GM12878 (cell line): ENCODE measurements around the gene KRTAP10-6. TPM values are rescaled to one million over a fixed set of nuclear protein-coding genes. Genes with fewer than 3 reads are reported as not detected.

Source experiments
- ATAC-seq: fragments of 200-7000 bp; cut with Tn5 transposase; 3 replicates; pipeline ENCODE4 v1.9.1; 2020; ENCODE audit warnings: mild to moderate bottlenecking, moderate library complexity
- BruUV-seq: library from RNA; stranded (reverse); fragments of 400-500 nt; replicated peaks from 2 replicates; lab custom pipeline; 2021; lab: Mats Ljungman, UMichigan
- CTCF ChIA-PET: fragments of 300-600 bp; sonication (Branson Sonifier 250); formaldehyde crosslinking; extraction: SDS; loops from one replicate; lab custom pipeline; 2021; ENCODE audit warnings: inconsistent platforms; lab: Yijun Ruan, JAX
- POLR2A ChIA-PET: fragments of 350-600 bp; formaldehyde crosslinking; extraction: SDS; loops from one replicate; lab custom pipeline; 2021; ENCODE audit warnings: inconsistent platforms; lab: Charles Lee
- RAD21 ChIA-PET: fragments of 300-600 bp; sonication (Branson Sonifier 250); formaldehyde crosslinking; loops from one replicate; lab custom pipeline; 2023; ENCODE audit warnings: antibody characterized with exemption; ENCODE audit not compliant: unreplicated experiment; lab: Charles Lee
- SMC1A ChIA-PET: fragments of 300-600 bp; sonication (Branson Sonifier 250); formaldehyde crosslinking; loops from one replicate; lab custom pipeline; 2023; ENCODE audit not compliant: unreplicated experiment, uncharacterized antibody; lab: Charles Lee
- DNase-seq: peaks from one replicate; pipeline ENCODE4 v3.0.0-alpha.2; 2011; ENCODE audit warnings: low read depth, low spot score
- FAIRE-seq: peaks from 3 replicates; lab custom pipeline; 2011; peaks lifted over from hg19 to GRCh38; lab: Jason Lieb, UNC
- H2AFZ ChIP-seq: 2 replicates; pipeline ENCODE4 v1.6.0; 2011; ENCODE audit warnings: low read depth, low read length, control low read depth; ENCODE audit not compliant: control insufficient read depth
- H3K27ac ChIP-seq: 2 replicates; pipeline ENCODE4 v1.5.1; 2011; ENCODE audit warnings: control low read depth; ENCODE audit not compliant: control insufficient read depth, insufficient read depth
- H3K27me3 ChIP-seq, 2 experiments: replicated peaks in 1 of 2; 2 replicates each; pipeline versions ENCODE4 v1.6.0 to v1.6.1; 2011; ENCODE audit warnings: low read length in 1 of 2; ENCODE audit not compliant: control insufficient read depth in 2 of 2, insufficient read depth in 2 of 2
- H3K36me3 ChIP-seq, 2 experiments: 2 replicates each; pipeline ENCODE4 v1.5.1; 2011; ENCODE audit warnings: low read length in 1 of 2; ENCODE audit not compliant: control insufficient read depth in 2 of 2, insufficient read depth in 2 of 2
- H3K4me1 ChIP-seq: 2 replicates; pipeline ENCODE4 v1.6.1; 2011; ENCODE audit warnings: mild to moderate bottlenecking, low read length, moderate library complexity, mixed read lengths; ENCODE audit not compliant: control insufficient read depth, insufficient read depth
- H3K4me2 ChIP-seq: 2 replicates; pipeline ENCODE4 v1.6.0; 2011; ENCODE audit warnings: control low read depth; ENCODE audit not compliant: control insufficient read depth, insufficient read depth
- H3K4me3 ChIP-seq: fragments of 200-600 bp; sonication (generic); 2 replicates; pipeline ENCODE4 v1.5.1; 2016
- H3K79me2 ChIP-seq: 2 replicates; pipeline ENCODE4 v1.6.0; 2011; ENCODE audit warnings: low read length; ENCODE audit not compliant: control insufficient read depth, insufficient read depth
- H3K9ac ChIP-seq: 2 replicates; pipeline ENCODE4 v1.8.0; 2011; ENCODE audit warnings: low read length, control low read depth, mixed read lengths; ENCODE audit not compliant: control insufficient read depth, insufficient read depth
- H3K9me3 ChIP-seq: replicated peaks from 3 replicates; pipeline ENCODE4 v1.5.1; 2011; ENCODE audit warnings: mild to moderate bottlenecking, low read length; ENCODE audit not compliant: control insufficient read depth, insufficient read depth
- H4K20me1 ChIP-seq: 2 replicates; pipeline ENCODE4 v1.6.0; 2011; ENCODE audit not compliant: control insufficient read depth, insufficient read depth
- NFYA ChIP-seq: IDR thresholded peaks from 2 replicates; pipeline ENCODE4 v1.6.1; 2011; ENCODE audit warnings: low read depth, mild to moderate bottlenecking, low read length, improper control_type of control experiment, borderline replicate concordance
- NR2C1 ChIP-seq: fragments of 450-650 bp; IDR thresholded peaks from 2 replicates; pipeline ENCODE4 v1.6.1; 2017; ENCODE audit warnings: antibody characterized with exemption, mild to moderate bottlenecking, moderate library complexity
- NR2F1 ChIP-seq: fragments of 450-650 bp; conservative IDR thresholded peaks from 2 replicates; pipeline ENCODE4 v1.6.1; 2017; ENCODE audit warnings: mild to moderate bottlenecking
- POU2F2 ChIP-seq: IDR thresholded peaks from 3 replicates; pipeline ENCODE4 v1.6.1; 2011; ENCODE audit warnings: low read depth, mild to moderate bottlenecking, low read length, borderline replicate concordance
- SREBF1 ChIP-seq: IDR thresholded peaks from 2 replicates; pipeline ENCODE4 v1.6.1; 2012; ENCODE audit warnings: mild to moderate bottlenecking, low read length
- WGBS: methylation state at CpG from one replicate; pipeline ENCODE4 v1.1.6; 2016; ENCODE audit warnings: low lambda C conversion rate; ENCODE audit not compliant: insufficient replicate concordance, insufficient coverage; ENCODE audit errors: missing lambda C conversion rate; 5-methylcytosine and 5-hydroxymethylcytosine counted together
- in situ Hi-C: fragments of 300-500 bp; cut with MboI; formaldehyde crosslinking; loops from 9 replicates; pipeline ENCODE4 v1.14.3; 2018; ENCODE audit warnings: mixed read lengths
- intact Hi-C: fragments of 100-400 bp; cut with micrococcal nuclease; formaldehyde crosslinking; loops from one replicate; pipeline ENCODE4 v1.14.2; 2022; ENCODE audit not compliant: unreplicated experiment
- polyA plus RNA-seq, 11 experiments: library from polyadenylated mRNA; depleted of rRNA in 4 of 11; unstranded in 6 of 11; stranded (reverse) in 5 of 11; fragments of >200 nt; fragmentation: Nextera tagmentation in 4 of 11; fragmentation: Illumina TruSeq in 1 of 11; extraction: Ambion mirVana in 4 of 11; extraction: Trizol in 1 of 11; gene quantifications; 1 replicate in 1 of 11; 2 replicates in 10 of 11; pipeline versions ENCODE4 v1.2.1 to v1.2.3, GENCODE V29; 2011 to 2016; ENCODE audit warnings: inconsistent platforms in 2 of 11, missing spikeins in 2 of 11, low read depth in 1 of 11
- total RNA-seq, 4 experiments: library from RNA; depleted of rRNA in 3 of 4; stranded (reverse); fragments of >200 nt in 3 of 4; fragmentation: Illumina TruSeq in 1 of 4; extraction: Trizol in 1 of 4; gene quantifications; 2 replicates each; pipeline versions ENCODE4 v1.2.1 to v1.2.3, GENCODE V29; 2013 to 2021
- TF ChIP-seq, protein P1 (sequence below): fragments of 450-650 bp; IDR thresholded peaks from 2 replicates; pipeline ENCODE4 v1.6.1; 2017; ENCODE audit warnings: mild to moderate bottlenecking, moderate library complexity

Gene KRTAP10-6
- total and polyA plus RNA-seq, 10 of the 15 experiments (the other 5 are each of a cell fraction or from before 2014, with no cell fraction given): not detected

DNA sequence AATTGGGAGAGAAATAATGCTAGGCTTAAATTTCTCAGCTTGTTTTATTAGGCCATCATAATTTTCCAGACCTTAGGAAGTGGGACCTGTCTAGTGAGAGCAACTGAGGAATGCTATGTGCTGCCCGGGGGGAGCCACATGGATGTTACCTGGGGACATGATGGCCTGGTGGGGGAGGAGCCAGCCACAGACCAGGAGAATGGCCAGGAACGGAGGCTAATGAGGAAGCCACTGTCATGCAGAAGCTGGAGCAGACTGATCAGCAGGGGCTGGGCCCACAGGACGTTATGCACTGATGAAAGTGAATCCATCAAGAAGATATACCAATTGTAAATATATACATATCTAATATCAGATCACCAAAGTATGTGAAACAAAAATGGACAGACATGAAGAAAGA, 47.7 kb downstream of the KRTAP10-6 start:
- POLR2A ChIA-PET: no interaction called here
- Histone ChIP-seq H3K4me3 (no peak overlapping the region), H3K9me3 (no peaks in the 10 kb centered on the region; the same call in 2 of the 3 replicates), H3K27me3 (no peaks in the 10 kb centered on the region), H3K4me2 (no peak overlapping the region), H3K36me3 (no peaks in the 10 kb centered on the region), H3K4me1 (no peaks in the 10 kb centered on the region), H3K9ac (no peak overlapping the region), H3K27ac (no peak overlapping the region)
- DNase-seq: no peak
- 8% methylated on average over 3 of the region's 3 CpGs for WGBS
- RAD21 ChIA-PET: no interaction called here
- no peak for ATAC-seq
- in situ Hi-C loops: no loop called here
- no peak for TF ChIP-seq POU2F2
- no peak for TF ChIP-seq NR2F1
- no peak for TF ChIP-seq NR2C1
- TF ChIP-seq SREBF1: no peak
- TF ChIP-seq, protein P1, sequence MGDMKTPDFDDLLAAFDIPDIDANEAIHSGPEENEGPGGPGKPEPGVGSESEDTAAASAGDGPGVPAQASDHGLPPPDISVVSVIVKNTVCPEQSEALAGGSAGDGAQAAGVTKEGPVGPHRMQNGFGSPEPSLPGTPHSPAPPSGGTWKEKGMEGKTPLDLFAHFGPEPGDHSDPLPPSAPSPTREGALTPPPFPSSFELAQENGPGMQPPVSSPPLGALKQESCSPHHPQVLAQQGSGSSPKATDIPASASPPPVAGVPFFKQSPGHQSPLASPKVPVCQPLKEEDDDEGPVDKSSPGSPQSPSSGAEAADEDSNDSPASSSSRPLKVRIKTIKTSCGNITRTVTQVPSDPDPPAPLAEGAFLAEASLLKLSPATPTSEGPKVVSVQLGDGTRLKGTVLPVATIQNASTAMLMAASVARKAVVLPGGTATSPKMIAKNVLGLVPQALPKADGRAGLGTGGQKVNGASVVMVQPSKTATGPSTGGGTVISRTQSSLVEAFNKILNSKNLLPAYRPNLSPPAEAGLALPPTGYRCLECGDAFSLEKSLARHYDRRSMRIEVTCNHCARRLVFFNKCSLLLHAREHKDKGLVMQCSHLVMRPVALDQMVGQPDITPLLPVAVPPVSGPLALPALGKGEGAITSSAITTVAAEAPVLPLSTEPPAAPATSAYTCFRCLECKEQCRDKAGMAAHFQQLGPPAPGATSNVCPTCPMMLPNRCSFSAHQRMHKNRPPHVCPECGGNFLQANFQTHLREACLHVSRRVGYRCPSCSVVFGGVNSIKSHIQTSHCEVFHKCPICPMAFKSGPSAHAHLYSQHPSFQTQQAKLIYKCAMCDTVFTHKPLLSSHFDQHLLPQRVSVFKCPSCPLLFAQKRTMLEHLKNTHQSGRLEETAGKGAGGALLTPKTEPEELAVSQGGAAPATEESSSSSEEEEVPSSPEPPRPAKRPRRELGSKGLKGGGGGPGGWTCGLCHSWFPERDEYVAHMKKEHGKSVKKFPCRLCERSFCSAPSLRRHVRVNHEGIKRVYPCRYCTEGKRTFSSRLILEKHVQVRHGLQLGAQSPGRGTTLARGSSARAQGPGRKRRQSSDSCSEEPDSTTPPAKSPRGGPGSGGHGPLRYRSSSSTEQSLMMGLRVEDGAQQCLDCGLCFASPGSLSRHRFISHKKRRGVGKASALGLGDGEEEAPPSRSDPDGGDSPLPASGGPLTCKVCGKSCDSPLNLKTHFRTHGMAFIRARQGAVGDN: no peak
- TF ChIP-seq NFYA: no peak
- TF ChIP-seq, all 136 proteins: peak for 0
- no TSS peak for BruUV-seq
- no peak overlapping the region for H2AFZ ChIP-seq
- ChIA-PET SMC1A (no interaction called here), CTCF (no interaction called here)
- H4K20me1 ChIP-seq: no peaks in the 10 kb centered on the region
- H3K79me2 ChIP-seq: no peaks in the 10 kb centered on the region
- intact Hi-C loops: no loop called here
- FAIRE-seq: no peak
